OCI-LY3 (cell line): ENCODE measurements around the gene WHAMM.

ENCODE experiments used
- H2AFZ ChIP-seq: fragments of 200-600, 300-600 bp; shearing (Covaris generic); 2 replicates; pipeline ENCODE4 v1.6.0; 2014; ENCODE audit warnings: antibody characterized with exemption, low read depth, low read length
- H3K27ac ChIP-seq: fragments of 200-600, 300-600 bp; sonication (generic); 2 replicates; pipeline ENCODE4 v1.5.1; 2014; ENCODE audit warnings: mild to moderate bottlenecking, low read length, moderate library complexity, mixed read lengths
- H3K27me3 ChIP-seq: fragments of 200-600, 300-600 bp; sonication (generic); 2 replicates; pipeline ENCODE4 v1.6.1; 2014; ENCODE audit warnings: low read depth, low read length, mixed read lengths
- H3K36me3 ChIP-seq: fragments of 200-600, 300-600 bp; sonication (generic); replicated peaks from 2 replicates; pipeline ENCODE3; 2014; ENCODE audit warnings: low read depth, low read length, mixed read lengths
- H3K4me1 ChIP-seq: fragments of 300-600, 200-600 bp; sonication (generic); 2 replicates; pipeline ENCODE4 v1.6.1; 2014; ENCODE audit warnings: low read length, mixed read lengths
- H3K4me2 ChIP-seq: fragments of 200-600, 300-600 bp; sonication (generic); 2 replicates; pipeline ENCODE4 v1.6.1; 2014; ENCODE audit warnings: low read length, mixed read lengths
- H3K4me3 ChIP-seq: fragments of 300-600, 200-600 bp; sonication (generic); 2 replicates; pipeline ENCODE4 v1.5.1; 2014; ENCODE audit warnings: antibody characterized with exemption, mild to moderate bottlenecking, low read length, moderate library complexity
- H3K79me2 ChIP-seq: fragments of 300-600, 200-600 bp; shearing (Covaris generic); 2 replicates; pipeline ENCODE4 v1.6.1; 2014; ENCODE audit warnings: mild to moderate bottlenecking, low read length, mixed read lengths
- H3K9ac ChIP-seq: fragments of 300-600, 200-600 bp; shearing (Covaris generic); 2 replicates; pipeline ENCODE4 v1.6.0; 2014; ENCODE audit warnings: mild to moderate bottlenecking, low read length, moderate library complexity
- H3K9me3 ChIP-seq: fragments of 200-600, 300-600 bp; shearing (Covaris generic); 2 replicates; pipeline ENCODE4 v1.6.1; 2014; ENCODE audit warnings: low read length, mixed read lengths; ENCODE audit not compliant: insufficient read depth
- H4K20me1 ChIP-seq: fragments of 200-600, 300-600 bp; sonication (generic); 2 replicates; pipeline ENCODE4 v1.6.1; 2016; ENCODE audit warnings: low read length, mixed read lengths; ENCODE audit not compliant: insufficient read depth
- CTCF ChIP-seq: fragments of 200-600, 300-600 bp; sonication (generic); IDR thresholded peaks from 2 replicates; pipeline ENCODE4 v1.5.1; 2014; ENCODE audit warnings: antibody characterized with exemption, low read length, low read depth
- EZH2phosphoT487 ChIP-seq: fragments of 200-600 bp; shearing (Covaris generic); IDR thresholded peaks from 2 replicates; pipeline ENCODE4 v1.6.1; 2018; ENCODE audit warnings: antibody characterized with exemption, mixed run types, low read depth

The WHAMM gene

GRCh38 chr15:82880704-82881103 lies 71.3 kb downstream of the WHAMM start:
- no peaks in the 10 kb centered on the region for H4K20me1 ChIP-seq
- TF ChIP-seq CTCF, result no peak
- no peak for TF ChIP-seq EZH2phosphoT487
- no peak overlapping the region for H3K9ac ChIP-seq
- H3K36me3 ChIP-seq, result no peaks in the 10 kb centered on the region
- no peak overlapping the region for H3K4me3 ChIP-seq
- no peaks in the 10 kb centered on the region for H3K4me1 ChIP-seq
- no peak overlapping the region for H3K27ac ChIP-seq
- H3K9me3 ChIP-seq, result no peaks in the 10 kb centered on the region
- no peaks in the 10 kb centered on the region for H3K79me2 ChIP-seq
- no peak overlapping the region for H3K4me2 ChIP-seq
- H2AFZ ChIP-seq, result no peak overlapping the region
- no peaks in the 10 kb centered on the region for H3K27me3 ChIP-seq

- H3K36me3 ChIP-seq, result no peaks in the 10 kb centered on the region
- no peaks in the 10 kb centered on the region for H3K9me3 ChIP-seq
- no peak overlapping the region for H3K27ac ChIP-seq
- H3K27me3 ChIP-seq, result no peaks in the 10 kb centered on the region
- no peak overlapping the region for H2AFZ ChIP-seq
- no peak overlapping the region for H3K4me3 ChIP-seq
- no peak overlapping the region for H3K4me2 ChIP-seq
- no peak overlapping the region for H3K9ac ChIP-seq
- TF ChIP-seq CTCF (no peak), EZH2phosphoT487 (no peak)
- no peaks in the 10 kb centered on the region for H3K4me1 ChIP-seq
- H4K20me1 ChIP-seq, result no peaks in the 10 kb centered on the region
- H3K79me2 ChIP-seq, result no peaks in the 10 kb centered on the region
Measured at GRCh38 chr15:82881747-82882146, 72.3 kb downstream of the WHAMM start.

- Histone ChIP-seq H3K4me2 (no peak overlapping the region), H3K27me3 (no peaks in the 10 kb centered on the region), H3K9ac (no peak overlapping the region), H3K27ac (no peak overlapping the region), H3K9me3 (no peaks in the 10 kb centered on the region), H3K36me3 (no peaks in the 10 kb centered on the region), H3K79me2 (no peaks in the 10 kb centered on the region), H3K4me1 (no peaks in the 10 kb centered on the region), H2AFZ (no peak overlapping the region), H4K20me1 (no peaks in the 10 kb centered on the region), H3K4me3 (no peak overlapping the region)
- TF ChIP-seq EZH2phosphoT487 (no peak), CTCF (no peak)
Measured at GRCh38 chr15:82882273-82882928, 73.0 kb downstream of the WHAMM start.
